T-cell (primary cell): Measurements from ENCODE around the gene CEBPG. TPM values are rescaled to one million over a fixed set of nuclear protein-coding genes. Genes with fewer than 3 reads are reported as not detected.

Experiments used
- ATAC-seq, 4 experiments: fragments of 200-7000 bp in 3 of 4; fragments of 150-1000 bp in 1 of 4; cut with Tn5 transposase; replicated peaks in 1 of 4; 1 replicate in 3 of 4; 2 replicates in 1 of 4; pipeline ENCODE4 v1.10.0; 2021; ENCODE audit warnings: moderate library complexity in 3 of 4, mild to moderate bottlenecking in 2 of 4, moderate number of reproducible peaks in 1 of 4
- CTCF ChIA-PET, 2 donors: fragments of 300-600 bp; sonication (Branson Sonifier 250); formaldehyde crosslinking; loops; one replicate each; lab custom pipeline; 2022; ENCODE audit warnings: antibody characterized with exemption in 2 of 2; lab: Charles Lee
- POLR2A ChIA-PET, 2 donors: fragments of 300-600 bp; sonication (Branson Sonifier 250); formaldehyde crosslinking; loops; one replicate each; lab custom pipeline; 2022; ENCODE audit warnings: antibody characterized with exemption in 2 of 2; lab: Charles Lee
- DNase-seq, 35 experiments: peaks; one replicate each; pipeline versions ENCODE4 v3.0.0 to v3.0.0-alpha.2; 2013 to 2023
- H3K27ac ChIP-seq: one replicate; pipeline ENCODE4 v1.5.1; 2013; ENCODE audit warnings: low read length
- H3K27me3 ChIP-seq, 2 experiments: replicated peaks in 1 of 2; 1 replicate in 1 of 2; 2 replicates in 1 of 2; pipeline versions ENCODE4 v1.6.1 to v1.7.0; 2013; ENCODE audit warnings: low read length in 1 of 2, mixed read lengths in 1 of 2; ENCODE audit not compliant: control insufficient read depth in 2 of 2, insufficient read depth in 2 of 2; ENCODE audit errors: extremely low read depth in 1 of 2
- H3K36me3 ChIP-seq, 2 donors: 1 replicate in 1 of 2; 2 replicates in 1 of 2; pipeline versions ENCODE4 v1.6.1 to v1.7.0; 2013; ENCODE audit warnings: low read length in 1 of 2; ENCODE audit not compliant: control insufficient read depth in 2 of 2, insufficient read depth in 1 of 2; ENCODE audit errors: extremely low read depth in 1 of 2
- H3K4me1 ChIP-seq, 2 experiments: 1 replicate in 1 of 2; 2 replicates in 1 of 2; pipeline versions ENCODE4 v1.6.1 to v1.7.0; 2013; ENCODE audit warnings: low read length in 2 of 2, mixed read lengths in 1 of 2; ENCODE audit not compliant: insufficient read depth in 2 of 2, control insufficient read depth in 1 of 2; ENCODE audit errors: extremely low read depth in 1 of 2
- H3K4me3 ChIP-seq, 2 donors: 1 replicate in 1 of 2; 2 replicates in 1 of 2; pipeline versions ENCODE4 v1.5.1 to v1.7.0; 2013; ENCODE audit warnings: mild to moderate bottlenecking in 2 of 2, low read length in 1 of 2, moderate library complexity in 1 of 2; ENCODE audit not compliant: control insufficient read depth in 1 of 2; ENCODE audit errors: extremely low read depth in 1 of 2
- H3K9me3 ChIP-seq: 2 replicates; pipeline ENCODE4 v1.7.0; 2013
- H3K27ac Mint-ChIP-seq, 2 donors: one replicate each; pipeline ENCODE4 v1.8.0; 2020 to 2021; ENCODE audit warnings: mild to moderate bottlenecking in 2 of 2, mixed read lengths in 2 of 2
- H3K27me3 Mint-ChIP-seq, 2 donors: one replicate each; pipeline ENCODE4 v1.8.0; 2021 to 2022; ENCODE audit warnings: mixed read lengths in 2 of 2
- H3K36me3 Mint-ChIP-seq: one replicate; pipeline ENCODE4 v1.8.0; 2021; ENCODE audit warnings: mixed read lengths
- H3K4me1 Mint-ChIP-seq, 3 donors: one replicate each; pipeline ENCODE4 v1.8.0; 2020 to 2022; ENCODE audit warnings: mixed read lengths in 3 of 3, mild to moderate bottlenecking in 1 of 3
- H3K4me3 Mint-ChIP-seq, 3 donors: one replicate each; pipeline ENCODE4 v1.8.0; 2020 to 2022; ENCODE audit warnings: mild to moderate bottlenecking in 3 of 3, mixed read lengths in 3 of 3, moderate library complexity in 3 of 3
- H3K9me3 Mint-ChIP-seq, 3 donors: one replicate each; pipeline ENCODE4 v1.8.0; 2020 to 2022; ENCODE audit warnings: mixed read lengths in 3 of 3
- WGBS: methylation state at CpG from one replicate; pipeline ENCODE4 v1.1.5; 2013; ENCODE audit warnings: missing lambda C conversion rate; ENCODE audit not compliant: insufficient coverage; 5-methylcytosine and 5-hydroxymethylcytosine counted together
- total RNA-seq, 35 experiments: library from RNA in 6 of 35; stranded (reverse) in 6 of 35; fragments of 120-200 nt in 1 of 35; gene quantifications; one replicate each; pipeline versions ENCODE4 v1.2.1 to v1.2.4 and lab custom pipeline; 2013 to 2026

The CEBPG gene
- total RNA-seq, 5 donors from 2014 or later (not counting 1 experiment from before 2014, with no cell fraction given) = 15.9 to 27.1 (median 25.1) TPM

GRCh38 chr19:33382982-33383381, 9.5 kb downstream of the CEBPG start:
- peaks cover 19% of the 10 kb centered on the region for H3K36me3 Mint-ChIP-seq
- CTCF ChIA-PET = no interaction called here

DNA sequence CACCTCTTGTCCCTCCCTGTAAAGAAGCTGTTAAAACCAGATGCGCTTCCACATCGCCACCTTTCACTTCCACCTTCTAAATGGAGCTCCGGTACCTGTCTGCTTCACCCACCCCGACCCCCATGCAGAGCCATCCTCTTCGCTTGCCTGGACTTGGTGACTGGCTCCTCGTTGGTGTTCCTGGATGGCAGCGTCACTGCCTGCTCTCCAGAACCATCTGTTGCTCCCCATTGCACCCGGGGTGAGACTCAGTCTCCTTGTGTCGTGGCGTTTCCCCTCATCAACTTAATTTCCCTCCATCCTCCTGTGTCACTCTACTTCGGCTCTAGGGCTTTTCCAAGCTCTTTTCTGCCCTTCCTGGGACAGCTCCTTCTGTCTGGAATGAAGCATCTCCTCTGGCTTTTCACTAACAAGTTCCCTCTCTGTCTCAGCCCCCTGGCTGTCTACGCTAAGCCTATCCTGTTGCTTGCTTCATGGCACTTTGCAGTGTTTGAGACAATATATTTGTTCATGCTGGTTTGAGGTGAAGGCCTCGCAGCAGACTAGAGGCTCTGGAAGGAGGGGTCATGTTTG, 10.3 kb downstream of the CEBPG start:
- CTCF ChIA-PET = no interaction called here
- peaks cover 7 to 16% of the 10 kb centered on the region in 2 donors for H3K36me3 ChIP-seq

More at GRCh38 chr19:33382982-33383381, 9.5 kb downstream of the CEBPG start:
- Histone ChIP-seq H3K9me3 (no peaks in the 10 kb centered on the region), H3K4me1 (peaks cover 0 to 2% of the 10 kb centered on the region in 2 experiments), H3K36me3 (peaks cover 7 to 16% of the 10 kb centered on the region in 2 donors), H3K4me3 (no peak overlapping the region), H3K27me3 (no peaks in the 10 kb centered on the region), H3K27ac (no peak overlapping the region)
- POLR2A ChIA-PET = no interaction called here
- no peaks in the 10 kb centered on the region for H3K27me3 Mint-ChIP-seq
- H3K4me3 Mint-ChIP-seq = no peak overlapping the region
- H3K4me1 Mint-ChIP-seq = peaks cover 40 to 49% (median 47%) of the 10 kb centered on the region in 3 donors
- no peaks in the 10 kb centered on the region for H3K9me3 Mint-ChIP-seq
- WGBS = 94% methylated on average over 2 of the region's 4 CpGs
- no peak for ATAC-seq
- H3K27ac Mint-ChIP-seq = peak overlapping the region in 1 of 2 donors; percentile 7
- no peak for DNase-seq

DNA sequence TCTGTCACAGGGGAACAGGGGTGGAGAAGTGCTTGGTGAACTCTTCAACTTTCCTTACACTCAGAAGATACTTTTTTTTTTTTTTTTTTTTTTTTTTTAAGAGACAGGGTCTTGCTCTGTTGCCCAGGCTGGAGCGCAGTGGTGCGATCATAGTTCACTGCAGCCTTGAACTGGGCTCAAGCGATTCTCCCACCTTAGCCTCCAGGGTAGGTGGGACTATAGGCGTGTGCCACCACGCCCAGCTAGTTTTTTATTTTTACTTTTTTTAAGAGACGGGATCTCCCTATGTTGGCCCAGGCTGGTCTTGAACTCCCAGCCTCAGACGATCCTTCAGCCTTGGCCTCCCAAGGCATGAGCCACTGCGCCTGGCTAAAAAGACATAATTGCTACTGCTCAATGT, 11.5 kb downstream of the CEBPG start:
- no peak overlapping the region for H3K4me3 Mint-ChIP-seq
- no peak for ATAC-seq
- Histone ChIP-seq H3K27me3 (no peaks in the 10 kb centered on the region), H3K9me3 (no peaks in the 10 kb centered on the region), H3K4me3 (no peak overlapping the region), H3K36me3 (peaks cover 7 to 12% of the 10 kb centered on the region in 2 donors), H3K4me1 (no peaks in the 10 kb centered on the region), H3K27ac (no peak overlapping the region)
- DNase-seq = no peak
- 99% methylated on average over 7 of the region's 8 CpGs for WGBS
- H3K9me3 Mint-ChIP-seq = no peaks in the 10 kb centered on the region
- H3K27ac Mint-ChIP-seq = peak overlapping the region in 1 of 2 donors; percentile 41
- CTCF ChIA-PET = interaction anchor here in 1 of 2 donors (0.7 kb wide), 1 partner anchor 18 kb away, joined by 7 read pairs; no protein-coding TSS in a partner anchor
- POLR2A ChIA-PET = no interaction called here
- H3K4me1 Mint-ChIP-seq = peaks cover 20 to 30% (median 27%) of the 10 kb centered on the region in 3 donors
- H3K27me3 Mint-ChIP-seq = no peaks in the 10 kb centered on the region
- H3K36me3 Mint-ChIP-seq = peaks cover 7% of the 10 kb centered on the region

More for the DNA sequence above, 10.3 kb downstream of the CEBPG start:
- Mint-ChIP-seq H3K36me3 (peaks cover 19% of the 10 kb centered on the region), H3K4me1 (peaks cover 32 to 41% (median 39%) of the 10 kb centered on the region in 3 donors), H3K27me3 (no peaks in the 10 kb centered on the region), H3K27ac (no peak overlapping the region), H3K4me3 (no peak overlapping the region), H3K9me3 (no peaks in the 10 kb centered on the region)
- Histone ChIP-seq H3K9me3 (no peaks in the 10 kb centered on the region), H3K4me1 (no peaks in the 10 kb centered on the region), H3K4me3 (no peak overlapping the region), H3K27me3 (no peaks in the 10 kb centered on the region), H3K27ac (no peak overlapping the region)
- ATAC-seq = no peak
- WGBS = 98% methylated on average over 12 of the region's 13 CpGs
- POLR2A ChIA-PET = no interaction called here
- no peak for DNase-seq

DNA sequence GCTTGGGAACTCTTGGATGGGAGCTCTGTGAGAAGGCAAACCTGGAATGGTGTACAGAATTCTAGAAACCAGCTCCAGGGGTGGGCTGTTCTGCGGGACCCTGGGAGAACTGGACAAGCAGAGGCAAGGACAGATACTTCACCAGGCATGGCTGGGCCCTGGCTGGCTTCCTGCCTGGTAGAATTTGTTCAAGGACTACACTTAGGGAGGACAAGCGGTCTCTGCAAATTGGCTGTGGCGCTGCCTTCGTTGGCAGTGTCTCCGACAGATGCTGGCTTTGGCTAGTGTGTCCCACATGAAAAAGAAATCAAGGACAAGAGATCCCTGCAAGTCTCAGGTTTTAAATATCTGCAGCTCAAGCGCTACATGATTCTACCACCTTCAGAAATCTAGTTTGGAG, 12.4 kb downstream of the CEBPG start:
- no peaks in the 10 kb centered on the region for H3K9me3 Mint-ChIP-seq
- H3K27me3 Mint-ChIP-seq = no peaks in the 10 kb centered on the region

DNA sequence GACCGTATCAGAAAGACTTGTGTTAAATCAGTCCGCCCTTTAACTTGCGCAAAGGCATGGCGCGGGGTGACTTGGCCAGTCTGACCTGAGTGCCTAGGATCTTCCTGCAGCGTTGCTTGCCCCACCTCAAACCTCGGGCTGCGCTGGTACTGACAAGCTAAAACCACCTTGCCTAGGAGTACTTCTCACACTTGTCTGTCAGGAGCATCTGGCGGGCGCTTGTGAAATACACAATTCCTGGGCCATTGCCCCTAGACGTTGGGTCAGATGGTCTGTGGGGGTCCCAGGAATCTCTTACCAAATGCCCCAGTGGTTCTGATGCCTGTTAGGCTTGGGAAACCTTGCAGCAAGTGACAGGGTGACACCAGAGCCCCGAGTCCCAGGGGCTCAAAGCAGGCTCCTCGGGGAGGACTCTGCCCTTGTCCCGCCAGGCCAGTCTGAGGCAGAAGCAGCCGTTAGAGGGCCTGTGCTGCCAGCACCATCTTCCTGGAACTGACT, 12.9 kb downstream of the CEBPG start:
- ChIA-PET POLR2A (interaction anchor here in 1 of 2 donors (1.1 kb wide), 1 partner anchor 13 kb away, joined by 3 read pairs; the partner anchor contains the start of gene CEBPG), CTCF (no interaction called here)
- DNase-seq = no peak
- H3K4me1 ChIP-seq = no peaks in the 10 kb centered on the region
- H3K27ac ChIP-seq = no peak overlapping the region
- Mint-ChIP-seq H3K9me3 (no peaks in the 10 kb centered on the region), H3K27ac (no peak overlapping the region), H3K27me3 (no peaks in the 10 kb centered on the region), H3K4me1 (peaks cover 13 to 22% (median 21%) of the 10 kb centered on the region in 3 donors), H3K4me3 (no peak overlapping the region), H3K36me3 (no peaks in the 10 kb centered on the region)
- H3K4me3 ChIP-seq = no peak overlapping the region
- H3K27me3 ChIP-seq = no peaks in the 10 kb centered on the region
- no peak for ATAC-seq
- 92% methylated on average over 14 of the region's 15 CpGs for WGBS
- H3K36me3 ChIP-seq = peaks cover 7 to 12% of the 10 kb centered on the region in 2 donors
- no peaks in the 10 kb centered on the region for H3K9me3 ChIP-seq

More for the DNA sequence above, 12.4 kb downstream of the CEBPG start:
- Histone ChIP-seq H3K27me3 (no peaks in the 10 kb centered on the region), H3K27ac (no peak overlapping the region), H3K9me3 (no peaks in the 10 kb centered on the region), H3K4me1 (no peaks in the 10 kb centered on the region), H3K36me3 (peaks cover 7 to 12% of the 10 kb centered on the region in 2 donors), H3K4me3 (no peak overlapping the region)
- ChIA-PET CTCF (no interaction called here), POLR2A (interaction anchor here in 1 of 2 donors (1.1 kb wide), 1 partner anchor 12 kb away, joined by 3 read pairs; the partner anchor contains the start of gene CEBPG)
- no peak for DNase-seq
- Mint-ChIP-seq H3K27ac (no peak overlapping the region), H3K4me1 (peaks cover 16 to 25% (median 25%) of the 10 kb centered on the region in 3 donors), H3K4me3 (no peak overlapping the region), H3K36me3 (peaks cover 4% of the 10 kb centered on the region)
- no peak for ATAC-seq
- WGBS = 95% methylated on average over 6 of the region's 6 CpGs

DNA sequence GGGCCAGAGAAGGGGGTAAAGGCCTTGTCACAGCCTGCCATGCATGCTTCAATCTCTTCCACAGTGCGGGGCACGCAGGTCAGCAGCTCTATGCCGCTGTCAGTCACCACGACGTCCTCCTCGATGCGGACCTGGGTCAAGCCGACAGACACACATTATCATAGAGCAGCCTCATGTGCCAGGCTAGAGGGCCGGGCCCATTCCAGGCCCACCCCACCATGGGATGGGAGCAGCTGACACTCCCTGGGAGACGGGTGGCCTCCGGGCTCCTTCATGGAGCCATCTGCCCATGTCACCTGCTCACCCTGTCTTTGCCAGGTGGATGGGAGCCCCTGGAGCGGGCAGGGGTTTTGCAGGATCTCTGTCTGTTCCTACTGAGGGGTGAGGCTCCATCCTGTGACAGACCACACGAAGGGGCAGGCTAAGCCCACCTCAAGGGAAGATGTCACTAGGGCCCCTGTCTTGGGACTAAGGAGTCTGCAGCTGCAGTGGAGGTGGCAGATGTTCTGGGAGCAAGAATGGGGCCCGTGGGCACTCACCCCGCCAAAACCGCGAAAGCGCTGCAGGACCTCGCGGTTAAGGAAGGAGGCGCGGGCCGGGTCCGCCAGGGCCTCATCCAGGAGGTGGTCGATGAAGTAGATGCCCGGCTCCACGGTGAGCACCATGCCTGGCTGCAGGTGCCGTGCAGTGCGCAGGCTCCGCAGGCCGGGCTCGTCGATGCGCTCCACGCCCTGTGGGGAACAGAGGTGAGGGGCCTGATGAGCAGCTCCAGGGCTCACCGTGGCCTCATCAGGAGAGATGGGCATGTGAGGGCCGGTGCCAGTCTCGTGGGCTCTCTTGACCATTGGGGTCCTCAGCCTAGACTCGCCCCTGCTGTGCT, 14.1 kb downstream of the CEBPG start:
- Mint-ChIP-seq H3K4me3 (no peak overlapping the region), H3K4me1 (peaks cover 5 to 13% (median 13%) of the 10 kb centered on the region in 3 donors), H3K27ac (no peak overlapping the region), H3K27me3 (no peaks in the 10 kb centered on the region), H3K9me3 (no peaks in the 10 kb centered on the region), H3K36me3 (no peaks in the 10 kb centered on the region)
- ATAC-seq = no peak
- H3K4me1 ChIP-seq = no peaks in the 10 kb centered on the region
- ChIA-PET POLR2A (no interaction called here), CTCF (no interaction called here)
- H3K27ac ChIP-seq = no peak overlapping the region
- no peaks in the 10 kb centered on the region for H3K9me3 ChIP-seq
- H3K4me3 ChIP-seq = no peak overlapping the region
- peaks cover 7 to 12% of the 10 kb centered on the region in 2 donors for H3K36me3 ChIP-seq
- DNase-seq = no peak
- 95% methylated on average over 36 of the region's 39 CpGs for WGBS
- no peaks in the 10 kb centered on the region for H3K27me3 ChIP-seq
